GM19328 (cell line): ENCODE results near the gene RGS14.
"Not testable (repeated sequence)": the region's sequence is repeated elsewhere in the genome, so short reads cannot be mapped to it uniquely, and the experiment has no call there.

ENCODE experiments used
- ATAC-seq: cut with Tn5 transposase; IDR thresholded peaks from one replicate; pipeline ENCODE4 v1.9.1; 2021; ENCODE audit warnings: mild to moderate bottlenecking, moderate library complexity; ENCODE audit not compliant: unreplicated experiment

Gene RGS14

DNA sequence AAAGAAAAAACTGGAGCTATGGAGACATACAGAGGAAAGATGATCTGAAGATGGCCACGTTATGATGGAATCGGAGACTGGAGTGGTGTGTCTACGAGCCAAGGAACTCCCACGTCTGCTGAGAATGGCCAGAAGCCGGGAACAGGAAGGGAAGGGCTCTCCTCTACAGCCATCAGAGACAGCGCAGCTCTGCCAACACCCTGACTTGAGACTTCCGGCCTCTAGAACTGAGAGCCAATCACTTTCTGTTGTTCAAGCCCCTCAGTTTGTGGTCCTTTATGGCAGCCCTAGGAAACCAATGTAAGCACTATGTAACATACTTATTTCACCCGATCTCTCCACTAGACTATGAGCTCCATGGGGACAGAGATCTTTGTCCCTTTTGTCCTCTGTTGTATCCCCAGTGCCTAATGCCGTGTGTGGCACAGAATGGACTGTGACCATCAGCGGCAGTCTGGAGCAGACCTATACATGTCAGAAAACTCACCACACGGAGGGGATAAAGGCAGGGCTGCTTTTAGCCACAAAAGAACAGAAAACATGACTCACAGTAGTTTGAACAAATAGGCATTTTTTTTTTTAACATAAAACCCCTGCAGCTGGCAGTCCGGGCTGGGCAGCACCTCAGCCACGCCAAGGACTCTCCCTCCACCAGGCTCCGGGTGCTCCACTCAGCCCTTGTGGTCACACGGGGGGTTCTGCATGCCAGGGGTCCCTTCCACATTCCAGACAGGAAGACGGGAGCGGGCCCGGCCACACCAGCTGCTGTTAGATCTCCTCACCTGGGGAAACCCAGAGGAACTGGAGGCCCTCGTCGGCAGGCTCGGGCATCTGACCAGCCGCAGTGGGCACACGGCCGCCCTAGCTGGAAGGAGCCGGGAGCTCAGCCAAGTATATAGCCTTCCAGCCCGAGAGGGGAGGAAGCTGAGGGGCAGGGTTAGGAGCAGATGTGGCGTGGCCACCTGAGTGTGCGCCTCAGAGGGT, 29.9 kb upstream of the RGS14 start:
- no peak for ATAC-seq

DNA sequence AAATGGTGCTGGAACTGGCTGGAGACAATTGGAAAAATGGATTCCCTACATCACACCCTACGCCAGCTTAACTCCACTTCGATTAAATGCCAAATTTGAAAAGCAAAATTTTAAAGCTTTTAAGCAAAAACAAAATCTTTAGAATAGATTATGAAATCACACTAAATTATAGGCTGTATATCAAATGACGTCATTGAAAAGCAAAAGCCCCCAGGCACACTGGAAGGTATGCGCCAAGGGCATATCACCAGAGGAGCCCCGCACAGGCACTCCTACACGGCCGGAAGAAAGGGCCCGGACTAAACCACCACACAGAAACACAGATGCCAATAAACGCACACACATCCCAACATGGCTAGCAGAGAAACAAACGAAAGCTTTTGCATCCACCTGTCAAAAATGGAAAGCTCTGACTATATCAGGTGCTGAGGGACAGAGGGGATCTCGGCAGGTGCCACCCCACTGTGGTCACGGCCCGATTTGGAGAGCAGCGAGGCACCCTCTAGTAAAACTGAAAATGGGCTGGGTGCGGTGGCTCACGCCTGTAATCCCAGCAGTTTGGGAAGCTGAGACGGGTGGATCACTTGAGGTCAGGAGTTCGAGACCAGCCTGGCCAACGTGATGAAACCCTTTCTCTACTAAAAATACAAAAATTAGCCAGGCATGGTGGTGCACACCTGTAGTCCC, 29.0 kb upstream of the RGS14 start:
- ATAC-seq = no peak

DNA sequence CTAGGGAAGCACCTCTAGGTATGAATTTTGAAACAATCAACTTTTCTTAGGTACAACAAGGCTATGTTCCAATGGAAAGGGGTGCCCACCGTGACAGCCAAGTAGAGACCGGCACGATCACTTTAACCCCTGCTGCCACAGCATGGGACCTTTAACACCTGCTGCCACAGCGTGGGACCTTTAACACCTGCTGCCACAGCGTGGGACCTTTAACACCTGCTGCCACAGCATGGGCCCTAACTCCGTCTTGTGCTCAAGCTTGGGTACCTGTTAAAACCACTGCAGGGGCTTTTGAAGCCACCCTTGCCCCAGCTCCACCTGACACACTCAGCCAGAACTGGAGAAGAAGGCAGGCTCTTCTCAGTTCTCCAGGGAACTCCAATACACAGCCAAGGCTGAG, 27.8 kb upstream of the RGS14 start:
- no peak for ATAC-seq

DNA sequence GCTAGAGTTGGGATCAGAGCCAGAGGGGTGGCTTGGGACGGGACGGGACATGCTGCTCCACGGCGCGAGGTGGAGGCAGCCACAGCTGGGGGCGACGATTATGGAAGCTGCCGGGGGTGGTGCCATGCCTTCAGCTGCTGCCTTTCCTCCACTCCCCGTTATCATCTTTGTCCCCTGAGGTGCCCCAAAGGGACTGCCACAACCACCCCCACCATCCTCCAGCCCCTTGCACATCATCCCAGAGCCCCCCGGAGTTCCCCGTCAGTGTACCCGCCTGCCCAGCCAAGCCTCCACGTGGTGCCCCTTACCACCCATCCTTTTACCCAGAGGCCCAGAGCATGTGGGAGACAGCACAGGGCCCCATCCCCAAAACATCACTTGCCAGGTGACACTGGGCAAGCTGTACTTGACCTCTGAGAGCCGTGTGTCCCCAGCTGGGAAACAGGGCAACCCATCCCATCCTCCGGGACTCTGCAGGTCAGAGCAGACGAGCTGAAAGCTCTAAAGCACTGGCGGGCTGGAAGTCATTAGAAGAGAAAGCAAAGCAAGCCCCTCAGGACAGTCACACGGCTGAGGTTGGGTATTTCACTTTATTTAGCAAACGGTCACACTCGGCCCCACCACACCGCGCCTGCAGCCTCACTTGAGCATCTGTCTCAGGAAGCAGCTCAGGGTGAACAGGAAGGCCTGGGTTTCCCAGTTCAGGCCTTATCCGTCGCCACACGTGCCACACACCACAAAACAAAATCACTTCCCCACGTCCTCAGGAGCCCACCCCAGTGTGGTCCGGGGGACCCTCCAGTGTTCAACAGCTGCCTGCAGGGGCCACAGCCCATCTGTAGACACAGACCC, 26.5 kb upstream of the RGS14 start:
- ATAC-seq = no peak

DNA sequence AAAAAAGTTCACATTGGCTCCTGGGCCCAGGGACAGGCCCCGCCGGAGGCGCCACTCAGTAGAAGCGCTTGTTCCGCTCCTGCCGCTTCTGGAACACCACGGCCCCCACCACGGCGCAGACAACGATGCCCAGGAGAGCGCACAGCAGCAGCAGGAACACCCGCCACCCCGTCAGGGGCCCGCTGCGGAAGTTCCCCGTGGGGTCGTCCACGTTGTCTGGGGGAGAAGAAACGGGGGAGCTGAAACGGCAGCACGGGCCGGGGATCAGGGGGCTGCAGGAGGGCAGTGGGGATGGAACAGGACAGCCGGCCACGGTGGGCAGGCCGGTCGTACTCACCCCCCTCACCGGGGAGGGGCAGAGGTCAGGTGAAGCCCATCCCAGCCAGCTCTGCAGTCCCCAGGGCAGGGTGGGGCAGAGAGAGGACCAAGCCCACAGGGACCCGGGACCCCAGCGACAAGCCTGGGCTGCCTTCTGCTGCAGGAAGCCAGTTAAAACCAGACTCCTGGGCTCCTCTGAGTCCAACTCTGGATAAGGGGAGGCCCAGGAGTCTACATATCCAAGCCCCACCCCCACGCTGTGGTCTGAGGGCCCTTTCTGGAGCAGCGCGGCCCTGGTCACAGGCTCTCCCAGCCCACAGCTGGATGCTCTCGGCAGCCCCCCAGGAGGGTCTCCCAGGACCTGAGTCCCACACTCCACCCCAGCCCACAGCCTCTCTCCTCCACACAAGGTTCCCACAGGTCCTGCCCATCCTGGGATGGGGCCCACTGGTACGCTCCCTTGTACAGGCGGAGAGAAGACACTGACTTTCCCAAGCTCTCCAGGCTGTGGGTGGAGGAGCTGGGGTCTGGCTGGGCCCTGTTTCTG, 25.5 kb upstream of the RGS14 start:
- no peak for ATAC-seq

DNA sequence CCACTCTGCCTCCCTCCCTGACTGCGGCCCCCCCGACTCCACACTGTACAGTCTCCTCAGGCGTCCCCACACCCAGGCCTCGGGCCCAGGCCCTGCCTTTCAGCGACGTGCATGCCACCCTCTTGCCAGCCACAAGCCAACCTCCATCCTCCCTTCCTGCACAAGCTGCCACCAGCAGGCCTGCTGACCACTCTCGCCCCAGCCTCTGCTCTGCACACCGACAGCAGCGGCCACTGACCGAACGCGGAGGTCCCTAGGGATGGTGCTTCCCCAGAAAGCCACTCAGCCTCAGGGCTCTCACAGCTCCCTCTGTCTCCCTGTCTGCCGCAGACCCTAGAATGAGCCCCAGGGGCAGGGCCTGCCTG, 24.8 kb upstream of the RGS14 start:
- ATAC-seq = no peak

DNA sequence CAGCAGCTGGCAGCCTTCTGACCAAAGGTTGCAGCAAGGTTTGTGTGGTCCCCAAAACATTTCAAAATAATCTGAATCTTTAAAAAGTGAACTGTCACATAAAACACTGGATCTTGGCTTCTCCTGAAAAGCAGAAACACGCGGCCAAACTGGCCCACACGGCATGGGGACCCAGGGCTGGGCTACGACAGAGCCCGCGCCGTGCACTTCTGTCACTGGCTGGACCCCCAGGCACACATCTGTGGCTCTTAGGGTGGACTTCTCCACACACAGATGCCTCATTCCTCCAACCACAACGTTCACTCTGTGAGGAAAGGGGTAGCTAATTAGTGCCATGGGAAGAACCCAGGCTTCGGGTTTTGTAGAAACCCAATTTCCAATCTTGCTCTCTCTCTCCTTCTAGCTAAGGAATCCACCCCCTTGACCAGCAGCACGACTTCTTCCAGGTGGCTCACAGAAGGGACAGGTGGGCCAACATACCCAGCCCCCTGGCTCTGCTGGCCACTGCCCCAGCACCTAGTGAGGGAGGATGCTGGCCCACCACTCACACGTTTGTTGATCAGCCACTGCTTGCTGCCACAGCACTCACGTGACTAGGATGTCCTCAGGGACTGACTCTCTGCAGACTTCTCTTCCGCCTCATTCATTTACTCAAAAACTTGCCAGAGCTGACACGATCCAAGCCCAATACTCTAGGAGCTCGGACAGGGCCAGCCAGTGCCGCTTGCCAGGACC, 24.1 kb upstream of the RGS14 start:
- no peak for ATAC-seq

DNA sequence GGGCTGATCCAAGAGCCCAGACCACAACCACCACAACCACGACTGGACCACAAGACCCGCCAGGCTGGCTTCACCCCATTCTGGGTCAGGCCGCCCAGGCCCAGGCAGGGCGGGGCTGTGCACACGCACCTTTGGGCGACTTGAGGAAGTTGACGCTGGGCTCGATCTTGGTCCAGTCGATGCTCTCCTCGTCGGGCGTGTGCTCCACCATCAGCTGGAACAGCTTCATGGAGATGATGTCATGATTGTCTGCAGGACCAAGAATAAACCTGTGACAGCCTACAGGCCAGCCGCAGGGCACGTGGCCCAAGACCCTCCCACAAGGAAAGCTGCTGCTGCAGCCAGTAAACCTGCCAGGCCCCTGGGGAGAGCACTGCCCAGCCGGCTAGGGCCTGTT, 23.6 kb upstream of the RGS14 start:
- no peak for ATAC-seq

DNA sequence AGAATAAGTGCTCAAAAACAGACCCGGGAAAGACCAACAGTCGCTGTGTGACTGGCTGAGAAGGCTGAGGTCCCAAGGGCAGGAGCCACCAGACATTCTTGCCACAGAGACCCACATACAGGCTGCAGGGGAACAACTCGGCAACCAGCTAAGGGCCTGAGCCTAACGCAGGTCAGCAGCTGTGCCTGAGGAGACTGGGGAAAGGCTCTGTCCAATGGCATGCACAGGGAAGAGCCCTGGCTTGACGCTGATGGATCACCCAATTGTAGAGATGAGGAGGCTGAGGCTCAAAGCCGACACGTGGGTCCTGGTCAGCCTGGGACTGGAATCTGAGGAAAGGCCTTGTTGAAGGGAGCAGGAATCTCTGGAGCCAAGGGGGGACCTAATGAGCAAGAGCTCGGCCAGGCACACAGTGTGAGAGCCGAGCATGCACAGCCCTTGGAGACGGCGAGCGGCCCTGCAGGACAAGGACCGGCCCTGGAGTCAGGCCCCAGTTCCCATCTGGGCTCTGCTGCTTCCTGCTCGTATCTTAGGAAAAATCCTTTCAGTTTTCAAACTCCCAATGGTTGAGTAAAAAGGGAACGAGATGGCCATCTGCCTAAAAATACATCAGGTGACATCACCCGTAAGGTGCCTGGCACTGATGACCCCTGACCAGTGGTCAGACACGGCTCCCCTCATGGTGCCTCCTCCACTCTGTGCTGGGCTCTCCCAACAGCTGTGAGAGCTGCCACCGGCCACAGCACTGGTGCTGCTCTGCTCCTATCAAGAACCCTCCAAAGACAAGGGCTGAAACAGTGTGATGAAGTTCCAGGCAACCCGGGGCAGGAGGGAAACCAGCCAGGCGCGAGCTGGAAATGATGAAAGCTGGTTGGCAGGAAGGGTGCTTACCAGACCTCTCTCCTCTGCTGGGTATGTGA, 22.7 kb upstream of the RGS14 start:
- no peak for ATAC-seq

DNA sequence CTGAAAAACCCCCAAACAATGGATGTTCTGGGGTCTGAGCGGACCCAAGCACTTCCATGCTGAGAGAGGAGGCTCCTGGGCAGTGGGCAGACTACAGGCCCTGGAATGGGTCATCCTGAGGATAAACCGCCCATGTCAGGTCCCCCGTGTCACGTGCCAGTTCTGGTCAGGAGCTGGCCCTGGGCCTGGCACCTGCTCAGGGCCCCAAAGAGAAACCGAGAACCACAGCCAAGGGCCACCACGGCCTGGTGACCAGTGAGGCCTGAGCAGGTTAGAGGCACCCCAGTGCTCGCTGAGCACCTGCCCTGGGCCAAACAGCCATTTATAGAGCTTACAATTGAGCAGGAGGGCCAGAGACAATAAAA, 22.0 kb upstream of the RGS14 start:
- no peak for ATAC-seq

DNA sequence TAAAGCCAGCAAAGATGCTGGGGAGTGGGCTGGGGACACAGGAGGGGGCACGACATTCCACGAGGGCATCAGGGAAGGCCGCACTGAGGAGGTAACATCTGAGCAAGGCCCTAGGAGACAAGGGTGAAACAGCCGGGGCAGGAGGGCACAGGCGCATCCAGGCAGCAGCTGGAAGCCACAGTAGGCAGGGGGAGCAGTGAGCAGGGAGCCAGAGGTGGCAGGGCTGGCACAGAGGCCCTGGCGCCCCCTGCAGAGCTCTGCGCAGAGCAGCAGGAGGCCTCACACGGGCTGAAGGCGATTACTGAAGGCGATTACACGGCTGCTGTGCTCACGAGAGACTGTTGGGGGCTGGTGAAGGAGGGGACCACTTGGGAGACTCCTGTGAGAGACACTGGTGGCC, 21.6 kb upstream of the RGS14 start:
- ATAC-seq = no peak

DNA sequence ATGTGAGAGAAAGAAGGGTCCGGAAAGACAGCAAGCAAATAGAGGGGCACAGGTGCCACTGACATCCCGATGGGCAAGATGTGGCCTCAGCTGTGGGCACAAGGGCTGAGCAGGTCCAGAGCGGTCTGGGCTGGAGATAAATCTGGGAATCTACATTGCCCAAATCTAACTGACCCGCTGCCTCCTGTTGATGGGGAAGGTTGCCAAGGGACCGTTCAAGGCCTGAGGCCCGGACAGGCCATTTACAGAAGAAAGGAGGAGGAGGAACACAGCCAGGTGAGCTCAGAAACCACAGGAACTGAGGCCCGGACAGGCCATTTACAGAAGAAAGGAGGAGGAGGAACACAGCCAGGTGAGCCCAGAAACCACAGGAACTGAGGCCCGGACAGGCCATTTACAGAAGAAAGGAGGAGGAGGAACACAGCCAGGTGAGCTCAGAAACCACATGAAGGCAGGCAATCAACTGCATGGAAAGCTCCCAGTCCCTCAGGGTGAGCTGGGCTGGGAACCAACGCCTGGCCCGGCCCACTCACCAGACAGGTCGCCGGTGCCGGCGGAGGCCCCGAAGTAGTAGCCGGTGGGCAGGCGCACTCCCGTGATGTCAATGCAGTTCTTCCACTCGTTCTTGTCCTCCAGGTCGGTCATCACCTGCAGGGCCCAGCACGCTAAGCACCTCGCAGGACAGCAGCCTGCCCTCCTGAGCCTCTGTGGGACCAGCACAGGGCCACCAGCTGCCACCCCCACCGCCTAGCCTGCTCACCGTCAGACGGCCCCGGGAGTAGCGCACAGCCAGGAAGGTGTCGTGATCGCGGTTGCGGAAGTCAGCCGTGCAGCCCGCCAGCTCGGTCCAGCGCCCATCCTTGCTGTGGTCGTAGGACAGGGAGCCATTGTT, 20.9 kb upstream of the RGS14 start:
- no peak for ATAC-seq

DNA sequence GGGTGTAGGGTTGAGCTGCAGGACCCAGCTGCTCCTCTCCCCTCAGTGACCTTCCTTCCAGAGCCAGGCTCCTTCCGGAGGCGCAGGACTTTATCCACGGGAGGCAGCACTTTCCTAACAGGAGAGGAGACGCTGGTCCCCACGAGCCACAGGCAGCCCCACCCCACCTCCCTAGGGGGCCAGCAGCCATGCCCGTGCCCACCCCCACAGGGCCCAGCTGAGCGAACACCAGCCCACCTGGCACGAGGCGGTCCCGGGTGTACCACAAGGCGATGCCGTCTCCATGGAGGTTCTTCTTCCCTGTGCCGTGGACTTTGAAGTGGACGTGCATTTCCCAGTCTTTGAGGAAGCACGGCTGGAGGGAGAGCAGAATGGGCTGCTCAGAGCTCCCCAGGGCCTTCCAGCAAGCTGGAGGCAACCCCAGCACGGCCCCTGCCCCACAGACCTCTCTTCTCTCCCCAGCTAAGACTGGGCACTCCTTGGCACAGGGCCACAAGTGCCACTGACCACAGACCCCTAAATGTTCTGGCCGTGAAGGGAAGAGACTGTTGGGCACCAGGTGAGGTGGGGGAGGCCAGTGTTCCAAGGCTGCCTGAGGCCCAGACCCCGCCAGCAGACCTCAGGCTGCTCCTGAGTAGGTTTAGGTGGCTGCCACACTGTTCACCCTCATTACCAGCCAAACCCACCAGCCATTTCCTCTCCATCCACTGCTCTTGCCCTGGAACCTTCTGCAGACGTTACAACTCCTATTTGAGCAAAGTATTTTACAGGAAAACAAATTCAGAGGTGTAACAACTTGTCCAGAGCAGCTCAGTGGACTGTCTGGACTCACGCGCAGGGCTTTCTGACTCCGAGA, 19.2 kb upstream of the RGS14 start:
- no peak for ATAC-seq

DNA sequence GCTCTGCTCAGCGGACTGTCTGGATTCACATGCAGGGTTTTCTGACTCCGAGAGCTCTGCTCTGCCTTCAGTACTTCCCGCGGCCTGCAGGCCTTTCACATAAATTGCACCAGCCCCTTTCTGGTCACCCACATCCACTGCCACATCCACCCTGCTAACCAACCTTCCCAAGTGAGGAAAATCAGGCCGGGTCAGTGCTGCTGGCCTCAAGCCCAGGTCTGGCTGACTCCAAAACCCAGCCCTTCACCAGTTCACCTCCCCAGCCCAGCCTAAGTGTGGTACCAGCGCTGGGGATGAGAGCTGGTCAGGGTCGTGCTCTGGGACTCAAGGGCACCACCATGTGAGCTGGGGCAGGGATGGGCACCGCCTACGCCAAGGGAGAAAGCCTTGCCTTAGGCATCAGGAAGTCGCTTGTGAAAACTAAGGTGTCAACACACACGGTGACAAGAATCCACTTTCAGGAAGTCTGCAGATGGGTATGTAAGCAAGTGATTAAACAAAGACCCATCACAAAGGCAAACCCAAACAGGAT, 18.6 kb upstream of the RGS14 start:
- ATAC-seq = no peak

DNA sequence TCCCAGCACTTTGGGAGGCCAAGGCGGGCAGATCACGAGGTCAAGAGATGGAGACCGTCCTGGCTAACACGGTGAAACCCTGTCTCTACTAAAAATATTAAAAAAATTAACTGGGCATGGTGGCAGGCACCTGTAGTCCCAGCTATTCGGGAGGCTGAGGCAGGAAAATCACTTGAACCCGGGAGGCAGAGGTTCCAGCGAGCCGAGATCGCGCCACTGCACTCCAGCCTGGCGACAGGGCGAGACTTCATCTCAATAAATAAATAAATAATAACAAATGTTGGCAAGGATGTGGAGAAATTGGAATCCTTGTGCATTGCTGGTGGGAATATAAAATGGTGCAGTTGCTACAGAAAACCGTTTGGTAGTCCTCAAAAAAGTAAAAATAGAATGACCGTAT, 14.7 kb upstream of the RGS14 start:
- ATAC-seq = not testable (repeated sequence)

DNA sequence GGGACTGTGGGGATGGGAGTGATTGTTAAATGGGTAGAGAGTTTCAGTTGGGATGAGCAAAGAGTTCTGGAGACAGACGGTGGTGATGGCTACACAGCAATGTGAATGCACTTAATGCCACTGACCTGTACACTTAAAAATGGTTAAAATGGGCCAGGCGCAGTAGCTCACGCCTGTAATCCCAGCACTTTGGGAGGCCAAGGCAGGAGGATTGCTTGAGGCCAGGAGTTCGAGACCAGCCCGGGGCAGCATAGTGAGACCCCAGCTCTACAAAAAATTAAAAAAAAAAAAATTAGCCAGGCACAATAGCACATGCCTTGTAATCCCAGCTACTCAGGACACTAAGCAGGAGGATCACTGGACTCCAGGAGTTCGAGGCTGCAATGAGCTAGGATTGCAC, 13.9 kb upstream of the RGS14 start:
- ATAC-seq = no peak

DNA sequence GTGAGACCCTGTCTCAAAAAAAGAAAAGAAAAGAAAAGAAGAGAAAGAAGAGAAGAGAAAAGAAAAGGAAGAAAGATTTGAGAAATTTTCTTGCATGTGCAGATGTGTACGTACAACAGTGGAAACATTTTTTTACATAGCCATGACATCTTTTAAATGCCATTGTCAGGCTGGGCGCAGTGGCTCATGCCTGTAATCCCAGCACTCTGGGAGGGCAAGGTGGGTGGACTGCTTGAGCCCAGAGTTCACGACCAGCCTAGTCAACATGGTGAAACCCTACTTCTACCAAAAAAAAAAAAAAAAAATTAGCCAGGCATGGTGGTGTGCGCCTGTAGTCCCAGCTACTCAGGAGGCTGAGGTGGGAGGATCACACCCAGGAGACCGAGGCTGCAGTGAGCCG, 12.8 kb upstream of the RGS14 start:
- ATAC-seq = no peak
